GM21381 (cell line): ENCODE results near the gene TNIP2.
A peak's percentile ranks its signal among the peaks of the same experiment; 100 is the strongest.

Source experiments
- ATAC-seq: cut with Tn5 transposase; IDR thresholded peaks from one replicate; pipeline ENCODE4 v1.9.1; 2021; ENCODE audit warnings: mild to moderate bottlenecking, moderate library complexity; ENCODE audit not compliant: unreplicated experiment

TNIP2 gene

GRCh38 chr4:2722033-2722432, 34.1 kb downstream of the TNIP2 start:
- ATAC-seq, result no peak

DNA sequence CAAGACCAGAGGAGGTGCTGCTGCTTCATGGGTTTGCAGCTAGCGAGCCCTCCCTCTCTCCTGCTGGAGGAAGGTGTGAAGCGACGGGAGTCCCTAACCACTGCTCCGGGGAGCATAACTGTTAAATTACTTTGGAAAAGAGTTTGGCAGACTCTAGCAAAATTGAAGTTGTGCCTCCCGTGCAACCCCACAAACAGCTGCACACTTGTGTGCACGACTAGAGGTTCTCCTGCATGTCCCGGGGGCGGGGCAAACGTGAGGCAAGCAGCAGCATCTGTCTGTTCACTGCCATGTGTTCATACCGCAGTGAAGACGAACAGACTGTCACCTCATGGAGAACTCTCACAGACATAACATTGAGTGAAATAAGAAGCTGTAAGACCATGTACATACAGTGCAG, 34.5 kb downstream of the TNIP2 start:
- no peak for ATAC-seq

DNA sequence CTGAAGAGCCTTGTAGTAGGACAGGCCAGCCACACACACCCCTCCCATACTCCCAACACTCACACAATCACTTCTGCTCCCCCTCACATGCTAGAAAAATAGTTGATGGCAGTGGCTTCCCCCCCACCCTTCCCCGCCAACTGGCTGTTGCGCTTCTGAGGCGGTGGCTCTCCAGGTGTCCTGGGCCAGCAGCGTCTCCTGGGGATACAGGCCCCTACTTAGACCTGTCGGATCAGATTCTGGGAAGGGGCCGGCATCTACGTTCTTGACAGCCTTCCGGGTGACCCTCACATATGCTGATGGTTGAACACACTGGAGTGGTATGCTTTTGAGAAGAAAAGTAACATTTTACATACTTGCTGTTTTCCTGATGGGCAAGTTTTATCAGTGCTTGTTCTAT, 39.9 kb downstream of the TNIP2 start:
- ATAC-seq, result no peak

DNA sequence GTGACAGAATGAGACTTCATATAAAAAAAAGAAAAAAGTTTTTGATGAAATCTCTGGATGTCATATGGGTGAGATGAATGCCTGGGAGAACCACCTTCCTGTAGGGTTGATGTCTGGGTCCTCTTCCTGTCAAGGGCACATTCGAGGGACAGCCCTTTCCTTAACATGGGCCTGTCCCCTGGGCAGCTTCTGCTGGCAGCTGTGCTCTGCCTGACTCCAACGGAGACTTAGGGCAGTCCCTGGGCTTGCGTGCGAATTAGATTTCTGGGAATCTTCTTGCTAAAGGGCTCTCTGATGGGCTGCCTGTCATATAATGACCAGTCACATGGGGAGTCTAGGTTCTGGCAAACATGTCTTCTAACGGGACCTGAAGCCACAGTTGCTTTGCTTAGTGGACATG, 40.7 kb downstream of the TNIP2 start:
- no peak for ATAC-seq

- ATAC-seq, result no peak
Measured at GRCh38 chr4:2714918-2715317, 41.2 kb downstream of the TNIP2 start.

DNA sequence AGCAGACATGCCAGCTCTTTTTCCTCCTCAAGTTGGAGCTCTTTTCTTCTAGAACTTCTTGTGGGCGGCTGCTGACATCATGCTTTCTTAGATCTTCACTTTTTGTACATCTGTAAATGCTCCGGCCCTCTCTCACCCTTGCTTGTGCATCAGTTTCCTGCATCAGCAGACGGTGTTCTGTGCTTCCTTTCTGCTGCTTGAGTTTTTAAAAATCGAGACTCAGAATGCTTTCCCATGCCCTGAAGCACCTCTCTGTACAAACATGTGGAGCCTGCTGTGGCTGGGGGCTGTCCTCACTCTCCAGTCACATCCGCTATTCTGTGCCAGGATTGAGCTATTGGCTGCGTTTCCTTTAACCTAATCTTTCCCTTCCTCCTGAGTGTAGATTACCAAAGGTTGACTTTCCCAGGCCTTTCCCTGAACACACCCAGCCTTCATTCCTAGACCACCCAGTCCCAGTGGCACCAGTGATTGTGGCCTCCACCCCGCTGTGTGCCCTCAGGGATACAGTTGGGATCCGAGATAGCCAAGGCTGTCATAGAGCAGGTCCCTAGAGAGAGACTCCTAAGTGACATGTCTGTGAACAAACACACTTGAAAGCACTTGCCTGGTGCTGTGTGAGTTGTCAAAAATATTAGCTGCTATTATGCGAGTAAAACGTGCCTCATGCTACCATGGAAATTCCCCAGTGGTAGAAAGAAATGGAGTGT, 41.9 kb downstream of the TNIP2 start:
- no peak for ATAC-seq

- no peak for ATAC-seq
Measured at GRCh38 chr4:2713337-2713736, 42.8 kb downstream of the TNIP2 start.

DNA sequence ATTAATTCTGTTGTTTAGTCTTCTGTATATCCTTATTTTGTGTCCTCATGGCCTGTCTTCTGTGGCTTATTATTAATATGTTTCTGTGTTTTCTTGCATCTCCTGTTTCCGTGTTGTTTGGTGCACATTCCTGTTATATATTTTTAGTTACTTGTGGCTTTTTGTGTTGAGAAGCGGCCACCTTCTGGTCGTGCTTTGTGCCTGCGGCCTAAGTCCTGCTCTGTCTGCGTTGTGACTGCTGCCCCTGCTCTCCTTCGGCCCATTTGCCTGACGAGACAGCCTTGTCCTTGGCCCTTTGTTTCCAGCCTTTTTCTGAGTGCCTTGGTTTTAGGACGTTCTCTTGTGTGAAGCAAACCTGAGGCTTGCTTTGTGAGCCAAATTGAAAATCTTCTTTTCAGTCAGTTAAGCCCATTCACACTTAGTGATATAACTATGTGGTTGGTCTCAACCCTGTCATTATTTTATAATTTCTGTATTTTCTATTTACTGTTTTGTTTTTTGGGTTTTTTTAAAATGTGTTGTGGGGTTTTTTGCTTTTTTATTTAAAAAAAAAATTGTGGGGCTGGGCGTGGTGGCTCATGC, 43.8 kb downstream of the TNIP2 start:
- ATAC-seq, result no peak

DNA sequence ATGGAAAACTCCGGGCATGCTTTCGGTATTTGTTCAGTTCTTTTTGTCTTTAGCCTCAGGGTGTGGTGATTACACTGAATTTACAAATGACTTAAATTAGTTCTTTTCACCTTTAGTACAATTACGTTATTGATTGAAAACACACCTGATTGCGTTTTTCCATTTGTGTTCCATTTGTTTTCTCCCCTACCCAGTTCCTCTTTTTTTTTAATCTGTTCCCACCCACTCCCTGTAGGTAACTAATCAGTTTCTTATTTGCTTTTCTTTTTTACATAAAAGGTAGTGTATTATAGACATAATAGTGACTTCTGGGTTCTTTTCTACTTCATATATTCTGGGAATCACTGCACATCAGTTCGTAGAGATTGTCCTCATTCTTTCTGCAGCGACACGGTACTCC, 53.4 kb downstream of the TNIP2 start:
- no peak for ATAC-seq

- ATAC-seq, result no peak
Measured at GRCh38 chr4:2702361-2702760, 53.8 kb downstream of the TNIP2 start.

DNA sequence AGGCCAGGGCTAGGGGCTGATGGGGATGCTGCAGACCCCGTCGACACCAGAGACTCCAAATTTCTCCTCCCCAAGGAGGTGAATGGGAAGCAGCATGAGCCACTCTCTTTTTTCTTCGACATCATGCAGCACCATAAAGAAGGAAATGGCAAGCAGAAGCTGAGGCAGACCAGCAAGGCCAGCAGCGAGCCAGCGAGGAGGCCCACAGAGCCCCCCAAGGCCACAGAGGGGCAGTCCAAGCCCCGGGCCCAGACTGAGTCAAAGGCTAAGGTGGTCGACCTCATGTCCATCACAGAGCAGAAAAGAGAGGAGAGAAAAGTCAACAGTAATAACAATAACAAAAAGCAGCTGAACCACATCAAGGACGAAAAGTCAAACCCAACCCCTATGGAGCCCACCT, 56.1 kb downstream of the TNIP2 start:
- ATAC-seq, result no peak

- no peak for ATAC-seq
Measured at GRCh38 chr4:2699534-2699933, 56.6 kb downstream of the TNIP2 start.

- ATAC-seq, result no peak
Measured at GRCh38 chr4:2698951-2699505, 57.1 kb downstream of the TNIP2 start.

GRCh38 chr4:2698504-2698903, 57.6 kb downstream of the TNIP2 start:
- ATAC-seq, result no peak

DNA sequence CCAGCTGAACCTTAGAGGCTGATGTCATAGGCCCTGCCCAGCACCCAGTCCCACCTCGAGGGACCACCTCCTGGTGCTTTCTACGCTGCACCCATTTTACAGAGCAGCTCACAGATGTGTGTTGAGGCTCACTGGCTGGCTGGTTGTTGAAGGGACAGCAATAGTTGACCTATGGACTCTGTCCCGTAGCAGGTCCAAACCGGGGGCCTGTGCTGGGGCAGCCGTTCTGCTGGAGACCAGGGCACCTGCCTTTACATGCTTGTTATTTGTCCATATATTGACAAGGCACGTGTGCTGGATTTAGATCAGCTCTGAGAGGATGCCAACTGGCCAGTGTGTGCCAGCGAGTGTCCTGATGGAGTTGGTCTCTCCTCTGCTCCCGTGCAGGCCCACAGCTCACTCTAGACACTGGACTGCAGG, 58.1 kb downstream of the TNIP2 start:
- no peak for ATAC-seq

- ATAC-seq, result peak; percentile 84
Measured at GRCh38 chr4:2696423-2696822, 59.7 kb downstream of the TNIP2 start.

DNA sequence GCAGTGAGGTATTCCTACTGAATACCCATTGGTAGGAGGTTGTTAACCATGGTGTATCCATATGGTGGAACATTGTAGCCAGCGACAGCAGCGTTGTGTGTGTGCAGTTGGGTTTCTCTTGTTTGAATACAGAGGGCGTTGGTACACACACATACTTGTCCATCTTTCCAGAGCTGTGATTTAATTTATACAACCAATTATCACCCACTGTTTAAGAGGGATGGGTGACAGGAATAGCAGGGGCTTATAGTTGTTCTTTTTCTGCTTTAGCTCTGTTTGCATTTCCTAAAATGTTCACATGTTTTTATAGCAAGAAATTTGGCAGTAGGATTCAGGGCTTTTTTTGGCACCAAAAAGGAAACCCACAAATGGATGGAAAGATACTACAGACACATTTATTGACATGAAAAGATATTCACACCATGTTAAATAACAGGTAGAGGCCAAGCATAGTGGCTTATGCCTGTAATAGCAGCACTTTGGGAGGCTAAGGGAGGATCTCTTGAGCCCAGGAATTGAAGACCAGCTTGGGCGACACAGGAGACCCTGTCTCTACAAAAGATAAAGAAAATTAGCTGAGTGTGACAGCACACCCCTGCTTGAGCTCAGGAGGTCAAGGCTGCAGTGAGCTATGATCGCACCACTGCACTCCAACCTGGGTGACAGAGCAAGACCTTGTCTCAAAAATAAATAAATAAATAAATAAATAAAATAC, 60.6 kb downstream of the TNIP2 start:
- no peak for ATAC-seq

- no peak for ATAC-seq
Measured at GRCh38 chr4:2694691-2695090, 61.4 kb downstream of the TNIP2 start.

GRCh38 chr4:2691952-2692435, 64.1 kb downstream of the TNIP2 start:
- ATAC-seq, result no peak
